HCT116 (cell line): ENCODE measurements around the gene PARM1. TPM values are rescaled to one million over a fixed set of nuclear protein-coding genes. Genes with fewer than 3 reads are reported as not detected.

ENCODE experiments used
- ATAC-seq: fragments of 200-7000 bp; cut with Tn5 transposase; 2 replicates; pipeline ENCODE4 v1.9.1; 2020; ENCODE audit warnings: mild to moderate bottlenecking, moderate library complexity
- BruUV-seq: library from RNA; stranded (reverse); fragments of 400-500 nt; replicated peaks from 2 replicates; lab custom pipeline; 2021; lab: Mats Ljungman, UMichigan
- CTCF ChIA-PET: fragments of 300-600 bp; sonication (Branson Sonifier 250); formaldehyde crosslinking; loops from one replicate; lab custom pipeline; 2021; ENCODE audit warnings: antibody characterized with exemption; lab: Charles Lee
- POLR2A ChIA-PET: fragments of 300-600, 350-600 bp; sonication (Branson Sonifier 250); formaldehyde crosslinking; loops from one replicate; lab custom pipeline; 2021; ENCODE audit warnings: antibody characterized with exemption; lab: Charles Lee
- RAD21 ChIA-PET, 2 experiments: fragments of 300-600 bp; sonication (Branson Sonifier 250); formaldehyde crosslinking; loops; one replicate each; lab custom pipeline; 2023; ENCODE audit warnings: low total read pairs in 2 of 2; ENCODE audit not compliant: uncharacterized antibody in 2 of 2, unreplicated experiment in 2 of 2, low non-redundant PET in 1 of 2; lab: Charles Lee
- DNase-seq: peaks from one replicate; pipeline ENCODE4 v3.0.0-alpha.2; 2010; ENCODE audit warnings: low read depth, low spot score
- H2AFZ ChIP-seq: fragments of 200-600 bp; shearing (Covaris generic), sonication (generic); 2 replicates; pipeline ENCODE4 v1.6.1; 2017; ENCODE audit warnings: low read depth, mixed run types, mixed read lengths, antibody characterized with exemption, low read length; ENCODE audit not compliant: poor library complexity, severe bottlenecking
- H3K27ac ChIP-seq: 2 replicates; pipeline ENCODE4 v1.5.1; 2012; ENCODE audit warnings: low read depth, low read length
- H3K27me3 ChIP-seq: fragments of 200-600 bp; sonication (generic); 2 replicates; pipeline ENCODE4 v1.6.1; 2016; ENCODE audit warnings: mixed run types, low read length, mixed read lengths; ENCODE audit not compliant: insufficient read depth
- H3K36me3 ChIP-seq, 2 experiments: fragments of 200-500 bp in 1 of 2; fragments of 200-600 bp in 1 of 2; sonication (Bioruptor generic) in 1 of 2; sonication (generic) in 1 of 2; 2 replicates each; pipeline versions ENCODE4 v1.5.1 to v1.6.1; 2014 to 2016; ENCODE audit warnings: low read length in 2 of 2, inconsistent platforms in 1 of 2, mixed read lengths in 1 of 2, mixed run types in 1 of 2; ENCODE audit not compliant: insufficient read depth in 2 of 2, control insufficient read depth in 1 of 2
- H3K4me1 ChIP-seq, 2 experiments: fragments of 200-600 bp in 1 of 2; sonication (generic) in 1 of 2; 2 replicates each; pipeline versions ENCODE4 v1.5.1 to v1.6.1; 2012 to 2017; ENCODE audit warnings: low read length in 2 of 2, inconsistent platforms in 1 of 2, mild to moderate bottlenecking in 1 of 2, mixed read lengths in 1 of 2, mixed run types in 1 of 2, moderate library complexity in 1 of 2; ENCODE audit not compliant: insufficient read depth in 2 of 2, control insufficient read depth in 1 of 2
- H3K4me2 ChIP-seq: fragments of 200-600 bp; sonication (generic); 2 replicates; pipeline ENCODE4 v1.6.1; 2017; ENCODE audit warnings: mixed run types, low read length, mixed read lengths
- H3K4me3 ChIP-seq, 2 experiments: fragments of 200-600 bp in 1 of 2; sonication (generic) in 1 of 2; replicated peaks in 1 of 2; 2 replicates each; pipeline ENCODE4 v1.5.1; 2011 to 2016; ENCODE audit warnings: low read length in 2 of 2, control low read depth in 1 of 2, low read depth in 1 of 2, mild to moderate bottlenecking in 1 of 2, mixed read lengths in 1 of 2, mixed run types in 1 of 2
- H3K79me2 ChIP-seq: fragments of 200-600 bp; sonication (generic); 2 replicates; pipeline ENCODE4 v1.6.1; 2017; ENCODE audit warnings: mild to moderate bottlenecking, mixed run types, low read length, moderate library complexity, mixed read lengths; ENCODE audit not compliant: insufficient read depth
- H3K9ac ChIP-seq: fragments of 200-600 bp; sonication (generic); 2 replicates; pipeline ENCODE4 v1.6.1; 2016; ENCODE audit warnings: low read length, mixed read lengths
- H3K9me2 ChIP-seq: fragments of 200-600 bp; sonication (generic), shearing (Covaris generic); 2 replicates; pipeline ENCODE4 v1.6.1; 2017; ENCODE audit warnings: mixed run types, mild to moderate bottlenecking, moderate library complexity; ENCODE audit not compliant: insufficient read depth
- H3K9me3 ChIP-seq, 2 experiments: fragments of 200-500 bp in 1 of 2; fragments of 200-600 bp in 1 of 2; sonication (Bioruptor generic) in 1 of 2; sonication (generic) in 1 of 2; 2 replicates each; pipeline ENCODE4 v1.6.1; 2014 to 2017; ENCODE audit warnings: low read length in 2 of 2, mixed read lengths in 2 of 2, inconsistent platforms in 1 of 2, low read depth in 1 of 2, mild to moderate bottlenecking in 1 of 2, mixed run types in 1 of 2, moderate library complexity in 1 of 2; ENCODE audit not compliant: control insufficient read depth in 1 of 2, insufficient read depth in 1 of 2
- H4K20me1 ChIP-seq: fragments of 200-600 bp; sonication (generic), shearing (Covaris generic); 2 replicates; pipeline ENCODE4 v1.6.1; 2017; ENCODE audit warnings: mixed run types, mild to moderate bottlenecking, moderate library complexity; ENCODE audit not compliant: insufficient read depth
- CBX3 ChIP-seq: IDR thresholded peaks from 2 replicates; pipeline ENCODE4 v1.6.1; 2012; ENCODE audit warnings: low read depth
- CEBPB ChIP-seq: IDR thresholded peaks from 2 replicates; pipeline ENCODE4 v1.6.1; 2012; ENCODE audit warnings: low read depth
- ELF1 ChIP-seq: IDR thresholded peaks from 2 replicates; pipeline ENCODE4 v1.6.1; 2012; ENCODE audit warnings: low read depth, borderline replicate concordance
- EZH2phosphoT487 ChIP-seq: fragments of 200-600 bp; IDR thresholded peaks from 2 replicates; pipeline ENCODE4 v1.6.1; 2018; ENCODE audit warnings: antibody characterized with exemption, borderline replicate concordance
- FOSL1 ChIP-seq: IDR thresholded peaks from 2 replicates; pipeline ENCODE4 v1.6.1; 2012; ENCODE audit warnings: low read depth
- JUND ChIP-seq: IDR thresholded peaks from 2 replicates; pipeline ENCODE4 v1.6.1; 2012
- POLR2A ChIP-seq: IDR thresholded peaks from 2 replicates; pipeline ENCODE4 v1.7.0; 2011; ENCODE audit warnings: borderline replicate concordance; ENCODE audit not compliant: insufficient read depth, insufficient read length; ENCODE audit errors: extremely low read depth
- POLR2AphosphoS5 ChIP-seq: IDR thresholded peaks from 2 replicates; pipeline ENCODE4 v1.6.1; 2011; ENCODE audit warnings: mild to moderate bottlenecking, low read depth, low read length, moderate library complexity
- SIN3A ChIP-seq: IDR thresholded peaks from 2 replicates; pipeline ENCODE4 v1.6.1; 2012; ENCODE audit warnings: low read depth
- SP1 ChIP-seq: IDR thresholded peaks from 2 replicates; pipeline ENCODE4 v1.6.1; 2012; ENCODE audit warnings: low read depth
- TCF7L2 ChIP-seq: IDR thresholded peaks from 2 replicates; pipeline ENCODE4 v1.7.0; 2011; ENCODE audit warnings: borderline replicate concordance, inconsistent platforms; ENCODE audit not compliant: insufficient read depth, insufficient read length; ENCODE audit errors: extremely low read depth
- ZFX ChIP-seq: fragments of 450-650 bp; IDR thresholded peaks from 2 replicates; pipeline ENCODE4 v1.6.1; 2017
- ZNF274 ChIP-seq: fragments of 200-500 bp; sonication (Bioruptor generic); IDR thresholded peaks from 2 replicates; pipeline ENCODE4 v1.6.1; 2014; ENCODE audit warnings: mild to moderate bottlenecking, low read depth, low read length, inconsistent platforms
- intact Hi-C: fragments of 100-400 bp; cut with micrococcal nuclease; formaldehyde crosslinking; loops from 2 replicates; pipeline ENCODE4 v1.10.0; 2022
- total RNA-seq: library from RNA; stranded (reverse); gene quantifications from one replicate; pipeline ENCODE4 v1.2.1, GENCODE V29; 2021; ENCODE audit not compliant: unreplicated experiment
- TF ChIP-seq, protein P1 (sequence below): IDR thresholded peaks from 2 replicates; pipeline ENCODE4 v1.6.1; 2012; ENCODE audit warnings: low read depth
- TF ChIP-seq, protein P2 (sequence below), 3 experiments: fragments of 200-600 bp in 1 of 3; sonication (generic) in 1 of 3; IDR thresholded peaks in 2 of 3; conservative IDR thresholded peaks in 1 of 3; 2 replicates each; pipeline ENCODE4 v1.5.1; 2012 to 2017; ENCODE audit warnings: low read depth in 2 of 3, low read length in 2 of 3, antibody characterized with exemption in 1 of 3, borderline replicate concordance in 1 of 3, control low read depth in 1 of 3, mild to moderate bottlenecking in 1 of 3, mixed read lengths in 1 of 3, mixed run types in 1 of 3, moderate library complexity in 1 of 3; ENCODE audit not compliant: insufficient read depth in 1 of 3
- TF ChIP-seq, protein P3 (sequence below): IDR thresholded peaks from 2 replicates; pipeline ENCODE4 v1.6.1; 2012
- TF ChIP-seq, protein P4 (sequence below): IDR thresholded peaks from 2 replicates; pipeline ENCODE4 v1.6.1; 2012
- TF ChIP-seq, protein P5 (sequence below): IDR thresholded peaks from 2 replicates; pipeline ENCODE4 v1.6.1; 2011; ENCODE audit warnings: mild to moderate bottlenecking, low read length, moderate library complexity; ENCODE audit not compliant: insufficient replicate concordance; ENCODE audit errors: extremely low read depth

The PARM1 gene
- total RNA-seq, 1 experiment from 2014 or later = 11.7 TPM

DNA sequence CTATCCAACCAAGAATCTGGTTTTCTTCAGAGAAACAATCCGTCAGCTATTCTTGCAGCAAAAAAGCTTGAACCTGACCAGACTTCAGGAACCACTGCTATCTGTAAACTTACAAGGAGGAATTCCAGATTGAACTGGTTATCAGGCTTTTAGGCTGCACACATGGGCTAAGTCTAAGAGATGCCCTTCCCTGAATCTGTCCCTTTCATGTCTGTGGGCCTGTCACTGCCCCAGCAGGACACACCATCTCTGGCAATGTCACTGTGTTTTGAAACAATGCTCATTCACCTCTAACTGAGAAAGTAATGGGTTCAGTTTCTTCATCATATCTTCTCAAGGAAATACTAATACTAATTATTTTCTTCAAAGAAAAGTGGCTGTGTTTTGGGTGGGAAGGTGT lies 72.8 kb downstream of the PARM1 start:
- intact Hi-C loops = no loop called here
- no peak for ATAC-seq
- no TSS peak for BruUV-seq

More for the DNA sequence above, 72.8 kb downstream of the PARM1 start:
- Histone ChIP-seq H3K4me2 (no peak overlapping the region), H3K36me3 (no peaks in the 10 kb centered on the region), H3K9ac (no peak overlapping the region), H3K4me1 (peaks cover 0 to 5% of the 10 kb centered on the region in 2 experiments; a peak in 1 of 4 replicates), H2AFZ (no peak overlapping the region), H3K79me2 (no peaks in the 10 kb centered on the region), H3K27me3 (no peaks in the 10 kb centered on the region), H3K9me3 (peaks cover 4 to 5% of the 10 kb centered on the region in 2 experiments; a peak in 1 of 4 replicates), H4K20me1 (no peaks in the 10 kb centered on the region), H3K4me3 (no peak overlapping the region), H3K27ac (no peak overlapping the region), H3K9me2 (no peaks in the 10 kb centered on the region)
- ChIA-PET CTCF (no interaction called here), RAD21 (no interaction called here), POLR2A (no interaction called here)
- no peak for DNase-seq
- no peak for TF ChIP-seq CBX3
- no peak for TF ChIP-seq ZNF274
- no peak for TF ChIP-seq CEBPB
- no peak for TF ChIP-seq SP1
- TF ChIP-seq, protein P1, sequence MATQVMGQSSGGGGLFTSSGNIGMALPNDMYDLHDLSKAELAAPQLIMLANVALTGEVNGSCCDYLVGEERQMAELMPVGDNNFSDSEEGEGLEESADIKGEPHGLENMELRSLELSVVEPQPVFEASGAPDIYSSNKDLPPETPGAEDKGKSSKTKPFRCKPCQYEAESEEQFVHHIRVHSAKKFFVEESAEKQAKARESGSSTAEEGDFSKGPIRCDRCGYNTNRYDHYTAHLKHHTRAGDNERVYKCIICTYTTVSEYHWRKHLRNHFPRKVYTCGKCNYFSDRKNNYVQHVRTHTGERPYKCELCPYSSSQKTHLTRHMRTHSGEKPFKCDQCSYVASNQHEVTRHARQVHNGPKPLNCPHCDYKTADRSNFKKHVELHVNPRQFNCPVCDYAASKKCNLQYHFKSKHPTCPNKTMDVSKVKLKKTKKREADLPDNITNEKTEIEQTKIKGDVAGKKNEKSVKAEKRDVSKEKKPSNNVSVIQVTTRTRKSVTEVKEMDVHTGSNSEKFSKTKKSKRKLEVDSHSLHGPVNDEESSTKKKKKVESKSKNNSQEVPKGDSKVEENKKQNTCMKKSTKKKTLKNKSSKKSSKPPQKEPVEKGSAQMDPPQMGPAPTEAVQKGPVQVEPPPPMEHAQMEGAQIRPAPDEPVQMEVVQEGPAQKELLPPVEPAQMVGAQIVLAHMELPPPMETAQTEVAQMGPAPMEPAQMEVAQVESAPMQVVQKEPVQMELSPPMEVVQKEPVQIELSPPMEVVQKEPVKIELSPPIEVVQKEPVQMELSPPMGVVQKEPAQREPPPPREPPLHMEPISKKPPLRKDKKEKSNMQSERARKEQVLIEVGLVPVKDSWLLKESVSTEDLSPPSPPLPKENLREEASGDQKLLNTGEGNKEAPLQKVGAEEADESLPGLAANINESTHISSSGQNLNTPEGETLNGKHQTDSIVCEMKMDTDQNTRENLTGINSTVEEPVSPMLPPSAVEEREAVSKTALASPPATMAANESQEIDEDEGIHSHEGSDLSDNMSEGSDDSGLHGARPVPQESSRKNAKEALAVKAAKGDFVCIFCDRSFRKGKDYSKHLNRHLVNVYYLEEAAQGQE = no peak
- TF ChIP-seq, protein P2, sequence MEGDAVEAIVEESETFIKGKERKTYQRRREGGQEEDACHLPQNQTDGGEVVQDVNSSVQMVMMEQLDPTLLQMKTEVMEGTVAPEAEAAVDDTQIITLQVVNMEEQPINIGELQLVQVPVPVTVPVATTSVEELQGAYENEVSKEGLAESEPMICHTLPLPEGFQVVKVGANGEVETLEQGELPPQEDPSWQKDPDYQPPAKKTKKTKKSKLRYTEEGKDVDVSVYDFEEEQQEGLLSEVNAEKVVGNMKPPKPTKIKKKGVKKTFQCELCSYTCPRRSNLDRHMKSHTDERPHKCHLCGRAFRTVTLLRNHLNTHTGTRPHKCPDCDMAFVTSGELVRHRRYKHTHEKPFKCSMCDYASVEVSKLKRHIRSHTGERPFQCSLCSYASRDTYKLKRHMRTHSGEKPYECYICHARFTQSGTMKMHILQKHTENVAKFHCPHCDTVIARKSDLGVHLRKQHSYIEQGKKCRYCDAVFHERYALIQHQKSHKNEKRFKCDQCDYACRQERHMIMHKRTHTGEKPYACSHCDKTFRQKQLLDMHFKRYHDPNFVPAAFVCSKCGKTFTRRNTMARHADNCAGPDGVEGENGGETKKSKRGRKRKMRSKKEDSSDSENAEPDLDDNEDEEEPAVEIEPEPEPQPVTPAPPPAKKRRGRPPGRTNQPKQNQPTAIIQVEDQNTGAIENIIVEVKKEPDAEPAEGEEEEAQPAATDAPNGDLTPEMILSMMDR (IDR thresholded peaks at IDR 0.05 in 2 of 3, conservative IDR thresholded peaks at IDR 0.05 in 1 of 3; ENCODE audit: borderline replicate concordance in 1 of 3, insufficient read depth in 1 of 3, low read depth in 2 of 3, low read length in 2 of 3) = no peak
- TF ChIP-seq ZFX = no peak
- TF ChIP-seq POLR2AphosphoS5 = no peak
- TF ChIP-seq POLR2A = no peak
- no peak for TF ChIP-seq FOSL1
- TF ChIP-seq, protein P3, sequence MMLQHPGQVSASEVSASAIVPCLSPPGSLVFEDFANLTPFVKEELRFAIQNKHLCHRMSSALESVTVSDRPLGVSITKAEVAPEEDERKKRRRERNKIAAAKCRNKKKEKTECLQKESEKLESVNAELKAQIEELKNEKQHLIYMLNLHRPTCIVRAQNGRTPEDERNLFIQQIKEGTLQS = no peak
- no peak for TF ChIP-seq TCF7L2
- no peak for TF ChIP-seq SIN3A
- TF ChIP-seq EZH2phosphoT487 = no peak
- TF ChIP-seq, protein P4, sequence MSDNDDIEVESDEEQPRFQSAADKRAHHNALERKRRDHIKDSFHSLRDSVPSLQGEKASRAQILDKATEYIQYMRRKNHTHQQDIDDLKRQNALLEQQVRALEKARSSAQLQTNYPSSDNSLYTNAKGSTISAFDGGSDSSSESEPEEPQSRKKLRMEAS = no peak
- no peak for TF ChIP-seq ELF1
- TF ChIP-seq, protein P5, sequence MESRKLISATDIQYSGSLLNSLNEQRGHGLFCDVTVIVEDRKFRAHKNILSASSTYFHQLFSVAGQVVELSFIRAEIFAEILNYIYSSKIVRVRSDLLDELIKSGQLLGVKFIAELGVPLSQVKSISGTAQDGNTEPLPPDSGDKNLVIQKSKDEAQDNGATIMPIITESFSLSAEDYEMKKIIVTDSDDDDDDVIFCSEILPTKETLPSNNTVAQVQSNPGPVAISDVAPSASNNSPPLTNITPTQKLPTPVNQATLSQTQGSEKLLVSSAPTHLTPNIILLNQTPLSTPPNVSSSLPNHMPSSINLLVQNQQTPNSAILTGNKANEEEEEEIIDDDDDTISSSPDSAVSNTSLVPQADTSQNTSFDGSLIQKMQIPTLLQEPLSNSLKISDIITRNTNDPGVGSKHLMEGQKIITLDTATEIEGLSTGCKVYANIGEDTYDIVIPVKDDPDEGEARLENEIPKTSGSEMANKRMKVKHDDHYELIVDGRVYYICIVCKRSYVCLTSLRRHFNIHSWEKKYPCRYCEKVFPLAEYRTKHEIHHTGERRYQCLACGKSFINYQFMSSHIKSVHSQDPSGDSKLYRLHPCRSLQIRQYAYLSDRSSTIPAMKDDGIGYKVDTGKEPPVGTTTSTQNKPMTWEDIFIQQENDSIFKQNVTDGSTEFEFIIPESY = no peak
- TF ChIP-seq JUND = no peak
